ENCODE data around the gene ADSL. TPM values are rescaled to one million over a fixed set of nuclear protein-coding genes. Genes with fewer than 3 reads are reported as not detected.

Gene ADSL
- total RNA-seq, 1 donor from 2014 or later = 56.6 TPM

DNA sequence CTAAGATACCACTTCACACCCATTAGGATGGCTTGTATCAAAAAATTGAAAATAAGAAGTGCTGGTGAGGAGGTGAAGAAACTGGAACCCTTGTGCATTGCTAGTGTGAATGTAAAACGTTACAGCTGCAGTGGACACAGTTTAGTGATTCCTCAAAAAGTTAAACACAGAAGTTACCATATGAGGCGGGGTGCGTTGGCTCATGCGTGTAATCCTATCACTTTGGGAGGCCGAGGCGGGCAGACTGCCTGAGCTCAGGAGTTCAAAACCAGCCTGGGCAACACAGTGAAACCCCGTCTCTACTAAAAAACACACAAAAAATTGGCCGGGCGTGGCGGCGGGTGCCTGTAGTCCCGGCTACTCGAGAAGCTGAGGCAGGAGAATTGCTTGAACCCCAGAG lies 67.6 kb downstream of the ADSL start:
- DNase-seq = no peak
- intact Hi-C loops (cut with micrococcal nuclease) = no loop called here
- no peak for ATAC-seq

DNA sequence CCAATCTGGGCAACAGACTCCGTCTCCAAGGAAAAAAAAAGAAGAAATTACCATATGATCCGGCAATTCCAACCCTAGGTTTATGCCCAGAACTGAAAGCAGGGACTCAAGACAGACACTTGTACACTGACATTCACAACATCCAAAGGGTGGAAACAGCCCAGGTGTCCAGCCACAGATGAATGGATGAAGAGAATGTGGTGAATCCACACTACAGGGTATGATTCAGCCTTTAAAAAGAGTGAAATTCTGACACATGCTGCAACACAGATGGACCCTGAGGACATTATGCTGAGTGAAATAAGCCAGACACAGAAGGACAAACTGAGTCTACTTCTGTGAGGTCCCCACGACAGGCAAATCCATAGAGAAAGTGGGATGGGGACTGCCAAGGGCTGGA lies 68.0 kb downstream of the ADSL start:
- DNase-seq (no peak), ATAC-seq (no peak)
- intact Hi-C loops (cut with micrococcal nuclease) = no loop called here

- no peak for ATAC-seq
- no peak for DNase-seq
- intact Hi-C loops (cut with micrococcal nuclease) = no loop called here
Measured at GRCh38 chr22:40414838-40415505, 68.7 kb downstream of the ADSL start.

GRCh38 chr22:40415531-40416266 lies 69.4 kb downstream of the ADSL start:
- DNase-seq = peak; percentile 38
- intact Hi-C loops (cut with micrococcal nuclease) = no loop called here
- peak; percentile 30 for ATAC-seq

DNA sequence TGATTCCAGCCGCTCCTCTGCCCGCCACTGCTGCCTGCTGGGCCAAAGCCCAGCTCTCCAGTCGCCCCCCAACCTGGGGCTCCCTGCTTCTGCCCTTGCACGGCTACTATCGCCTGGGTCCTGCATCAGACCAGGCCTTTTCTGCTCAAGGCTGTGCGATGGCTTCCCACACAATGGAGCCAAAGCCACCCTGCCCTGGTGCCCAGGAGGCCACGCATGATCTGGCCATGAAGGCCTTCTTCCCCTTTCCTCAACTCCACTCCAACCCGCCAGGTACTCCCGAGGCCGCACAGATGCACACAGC lies 69.9 kb downstream of the ADSL start:
- ATAC-seq = no peak
- intact Hi-C loops (cut with micrococcal nuclease) = no loop called here
- DNase-seq = no peak

DNA sequence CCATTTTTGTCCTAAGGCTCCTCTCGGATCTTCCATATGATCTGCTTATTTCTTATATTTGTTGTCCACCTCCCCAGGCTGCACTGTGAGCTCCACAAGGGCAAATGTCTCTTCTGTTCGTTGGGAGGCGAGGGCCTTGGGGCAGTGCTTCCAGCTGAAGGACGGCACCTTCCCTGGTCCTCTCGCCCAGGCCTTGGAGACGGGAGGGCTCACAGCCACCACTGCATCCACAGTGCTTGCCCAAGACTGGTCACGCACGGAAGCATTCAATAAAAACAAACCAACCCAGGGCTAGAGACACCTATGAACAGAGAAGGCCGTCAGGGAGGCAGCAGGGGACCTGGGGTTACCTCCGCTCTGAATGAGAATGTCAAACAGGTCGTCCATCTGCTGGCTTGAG lies 70.3 kb downstream of the ADSL start:
- DNase-seq (no peak), ATAC-seq (no peak)
- intact Hi-C loops (cut with micrococcal nuclease) = no loop called here

DNA sequence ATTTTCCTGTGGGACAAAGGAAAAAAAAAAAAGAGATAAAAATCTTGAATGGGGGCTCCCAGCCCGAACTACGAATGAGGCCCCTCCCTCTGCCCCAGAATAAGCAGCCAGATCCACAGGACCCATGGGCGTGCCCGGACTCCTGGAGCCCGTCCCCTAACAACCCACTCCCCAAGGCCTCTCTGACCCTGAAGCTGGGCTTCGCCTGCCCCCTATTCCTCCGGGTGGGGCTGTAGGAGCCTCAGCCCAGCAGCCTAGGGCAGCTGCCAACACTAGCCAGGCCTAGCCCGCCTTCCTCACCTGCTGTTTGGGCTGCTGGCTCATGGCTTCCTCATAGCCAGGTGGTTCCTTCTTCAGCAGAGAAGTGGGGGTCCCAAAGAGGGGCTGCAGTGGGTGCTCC lies 70.7 kb downstream of the ADSL start:
- intact Hi-C loops (cut with micrococcal nuclease) = no loop called here

GRCh38 chr22:40417881-40418280 lies 71.6 kb downstream of the ADSL start:
- no peak for DNase-seq
- ATAC-seq = no peak
- intact Hi-C loops (cut with micrococcal nuclease) = no loop called here

More for the DNA sequence above, 70.7 kb downstream of the ADSL start:
- ATAC-seq (no peak), DNase-seq (no peak)

DNA sequence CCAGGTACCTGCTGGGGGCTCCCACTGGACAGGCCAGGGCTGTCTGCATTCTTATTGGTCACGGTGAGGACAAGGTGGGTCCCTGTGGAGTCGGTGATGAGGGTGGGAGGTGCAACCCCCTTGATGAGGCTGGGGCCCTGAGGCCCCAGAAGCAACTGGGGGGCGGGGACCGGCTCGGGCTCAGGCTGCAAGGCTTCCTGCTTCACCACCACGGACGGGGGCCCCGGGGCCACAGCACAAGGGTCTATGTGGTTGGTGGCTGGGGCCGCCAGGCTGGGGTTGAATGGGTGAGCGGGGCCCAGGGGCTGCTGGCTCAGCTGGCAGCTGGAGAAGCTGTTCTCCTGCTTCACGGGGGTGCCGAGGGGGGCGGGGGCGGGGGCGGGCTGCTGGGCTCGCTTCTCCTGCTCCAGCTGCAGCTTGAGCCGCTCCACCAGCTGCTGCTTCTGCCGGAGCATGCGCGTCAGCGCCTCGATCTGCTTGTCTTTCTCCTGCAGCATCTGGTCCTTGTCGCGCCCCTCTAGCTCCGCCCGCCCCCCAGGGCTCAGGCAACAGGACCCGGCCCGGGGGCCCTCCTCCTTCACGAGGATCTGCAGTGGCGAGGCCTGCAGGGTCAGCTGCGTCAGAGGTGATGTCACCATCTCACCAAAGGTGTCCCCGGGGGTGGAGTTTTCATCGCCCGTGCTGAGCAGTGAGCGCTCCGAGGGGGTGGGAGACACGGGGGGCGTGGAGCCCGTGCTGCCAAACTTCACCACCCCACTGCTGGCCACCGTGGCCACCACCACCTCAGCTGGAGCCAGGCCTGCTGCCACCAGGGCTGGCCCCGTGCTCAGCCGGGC lies 72.3 kb downstream of the ADSL start:
- intact Hi-C loops (cut with micrococcal nuclease) = no loop called here
- DNase-seq = peak; percentile 63
- ATAC-seq = peak; percentile 33

DNA sequence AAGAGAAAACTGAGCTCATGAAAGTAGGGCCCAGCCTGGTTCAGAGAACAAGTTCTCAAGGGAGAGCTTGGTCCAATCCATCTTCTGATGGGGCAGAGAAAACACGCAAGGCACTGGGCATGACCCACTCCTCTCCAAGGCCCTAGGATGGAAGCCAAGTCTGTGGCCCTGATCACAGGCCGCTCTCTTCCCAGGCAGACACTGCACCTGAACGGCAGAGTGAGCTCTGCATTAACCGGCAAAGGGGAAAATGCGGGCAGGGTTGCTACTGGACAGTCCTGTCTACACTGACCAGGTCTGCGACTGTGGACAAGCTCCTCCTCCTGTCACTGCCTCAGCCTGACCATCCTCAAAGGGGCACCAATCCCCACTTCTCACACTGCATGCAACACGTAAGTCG lies 73.4 kb downstream of the ADSL start:
- no peak for ATAC-seq
- no peak for DNase-seq
- intact Hi-C loops (cut with micrococcal nuclease) = no loop called here

DNA sequence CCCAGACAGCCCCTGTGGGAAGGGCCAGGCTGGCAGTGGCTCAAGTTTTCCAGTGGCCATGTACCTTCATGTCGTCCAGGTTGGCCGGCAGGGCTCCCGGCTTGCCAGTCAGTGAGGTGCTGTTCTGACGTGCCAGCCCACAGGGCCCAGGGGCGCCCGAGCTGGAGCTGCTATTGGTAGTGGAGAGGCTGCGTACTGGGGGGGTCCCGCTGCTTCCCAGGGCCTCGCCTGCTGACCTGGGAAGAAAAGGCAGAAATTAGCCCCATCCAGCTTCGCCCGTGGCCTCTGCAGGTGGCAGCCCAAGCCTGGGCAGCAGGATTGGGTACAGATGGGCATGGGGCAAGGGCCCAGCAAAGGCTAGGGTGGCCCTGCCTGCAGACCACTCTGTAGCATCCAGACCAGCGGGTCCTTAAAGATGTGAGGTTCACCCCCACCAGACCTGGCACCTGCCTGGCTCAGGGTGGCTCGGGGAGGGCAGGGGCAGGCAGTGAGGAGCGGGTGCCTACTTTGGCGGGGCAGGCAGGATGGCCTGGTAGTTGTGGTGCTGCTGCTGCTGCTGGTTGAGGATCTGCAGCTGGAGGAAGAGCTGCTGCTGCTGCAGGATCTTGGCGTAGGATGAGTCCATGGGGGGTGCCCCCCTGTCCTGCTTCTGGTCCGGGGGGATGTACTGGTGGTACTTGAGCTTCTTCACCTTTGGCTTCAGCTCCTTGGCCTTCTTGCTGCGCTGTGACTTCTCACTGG lies 74.2 kb downstream of the ADSL start:
- intact Hi-C loops (cut with micrococcal nuclease) = no loop called here
- ATAC-seq (no peak), DNase-seq (no peak)

DNA sequence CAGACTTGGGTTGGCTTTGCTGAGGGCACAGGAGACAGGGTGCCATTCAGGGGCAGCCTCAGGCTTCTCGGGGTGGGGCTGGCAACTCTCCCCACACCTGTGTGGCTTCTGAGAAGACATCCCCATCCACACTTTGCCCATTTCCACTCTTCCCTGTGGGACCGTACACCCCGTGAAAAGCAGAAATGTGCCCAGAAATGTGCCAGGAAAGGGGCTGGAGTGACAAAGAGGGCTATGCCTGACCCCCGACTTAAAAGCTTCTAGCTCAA lies 74.7 kb downstream of the ADSL start:
- DNase-seq = no peak
- intact Hi-C loops (cut with micrococcal nuclease) = no loop called here
- ATAC-seq = no peak

GRCh38 chr22:40421941-40422340 lies 75.6 kb downstream of the ADSL start:
- intact Hi-C loops (cut with micrococcal nuclease) = no loop called here
- DNase-seq (no peak), ATAC-seq (no peak)

GRCh38 chr22:40422558-40423309 lies 76.4 kb downstream of the ADSL start:
- intact Hi-C loops (cut with micrococcal nuclease) = no loop called here
- ATAC-seq (no peak), DNase-seq (no peak)

DNA sequence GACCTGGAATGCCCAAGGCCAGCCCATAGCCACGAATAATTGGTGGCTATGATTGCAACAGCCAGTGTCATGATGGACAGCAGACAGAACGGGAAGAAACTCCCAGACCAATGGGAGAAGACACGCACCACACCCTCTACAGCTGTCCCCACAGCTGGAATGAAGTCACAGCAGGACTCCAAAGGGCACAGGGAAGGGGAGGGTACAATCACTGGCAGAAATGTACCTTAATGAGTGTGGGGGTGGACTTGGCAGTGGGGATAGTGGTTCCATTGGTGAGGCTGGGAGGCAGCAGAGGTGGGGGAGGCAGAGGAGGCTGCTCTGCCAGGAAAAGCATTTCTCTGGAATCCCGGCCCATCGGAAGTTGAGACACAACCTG lies 77.0 kb downstream of the ADSL start:
- intact Hi-C loops (cut with micrococcal nuclease) = no loop called here
- ATAC-seq (peak; percentile 3), DNase-seq (no peak)

DNA sequence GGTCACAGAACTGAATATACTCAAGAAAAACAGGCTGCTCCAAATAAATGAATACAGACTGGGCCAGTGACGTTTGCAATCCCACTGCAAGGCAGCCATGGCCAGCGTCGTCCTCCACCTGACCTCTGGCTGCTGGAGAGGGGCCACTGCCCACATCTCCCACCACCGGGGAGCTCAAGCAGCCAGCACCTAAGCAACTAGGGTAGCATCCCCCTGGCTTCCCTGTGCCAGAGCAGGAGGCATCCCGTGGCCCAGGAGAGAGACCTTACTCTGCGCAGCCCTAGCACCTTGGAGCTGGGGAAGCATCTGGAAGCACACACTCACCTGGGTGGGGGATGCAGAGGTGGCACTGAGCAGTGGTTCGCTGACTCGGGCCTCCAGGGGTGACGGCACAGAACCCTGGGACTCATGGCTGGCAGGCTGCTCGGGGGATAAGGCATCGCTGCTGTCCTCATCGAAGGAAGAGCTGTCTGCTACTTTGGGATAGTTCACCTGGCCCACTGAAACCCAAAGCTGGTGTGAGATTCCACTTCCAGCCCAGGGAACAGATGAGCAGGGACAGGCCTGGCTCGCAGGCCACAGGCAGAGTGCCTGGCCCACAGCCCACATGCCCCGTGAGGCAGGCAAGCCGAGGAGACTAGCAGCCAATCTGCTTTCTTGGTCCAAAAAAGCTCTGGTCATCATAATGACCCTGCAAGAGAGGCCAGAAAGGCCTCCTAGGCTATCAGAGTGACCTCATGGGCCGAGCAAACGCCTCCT lies 77.8 kb downstream of the ADSL start:
- intact Hi-C loops (cut with micrococcal nuclease) = no loop called here
- ATAC-seq (peak; percentile 18), DNase-seq (peak; percentile 59)

GRCh38 chr22:40425082-40425481 lies 78.8 kb downstream of the ADSL start:
- ATAC-seq = no peak
- no peak for DNase-seq
- intact Hi-C loops (cut with micrococcal nuclease) = no loop called here

- intact Hi-C loops (cut with micrococcal nuclease) = no loop called here
- DNase-seq = no peak
- ATAC-seq = no peak
Measured at GRCh38 chr22:40426594-40427333, 80.5 kb downstream of the ADSL start.
